ENCODE results near the gene KRTAP12-2. TPM values are rescaled to one million over a fixed set of nuclear protein-coding genes. Genes with fewer than 3 reads are reported as not detected.
"Not testable (repeated sequence)": the region's sequence is repeated elsewhere in the genome, so short reads cannot be mapped to it uniquely, and the experiment has no call there.

KRTAP12-2 gene
- total RNA-seq, 1 donor from 2014 or later = not detected

DNA sequence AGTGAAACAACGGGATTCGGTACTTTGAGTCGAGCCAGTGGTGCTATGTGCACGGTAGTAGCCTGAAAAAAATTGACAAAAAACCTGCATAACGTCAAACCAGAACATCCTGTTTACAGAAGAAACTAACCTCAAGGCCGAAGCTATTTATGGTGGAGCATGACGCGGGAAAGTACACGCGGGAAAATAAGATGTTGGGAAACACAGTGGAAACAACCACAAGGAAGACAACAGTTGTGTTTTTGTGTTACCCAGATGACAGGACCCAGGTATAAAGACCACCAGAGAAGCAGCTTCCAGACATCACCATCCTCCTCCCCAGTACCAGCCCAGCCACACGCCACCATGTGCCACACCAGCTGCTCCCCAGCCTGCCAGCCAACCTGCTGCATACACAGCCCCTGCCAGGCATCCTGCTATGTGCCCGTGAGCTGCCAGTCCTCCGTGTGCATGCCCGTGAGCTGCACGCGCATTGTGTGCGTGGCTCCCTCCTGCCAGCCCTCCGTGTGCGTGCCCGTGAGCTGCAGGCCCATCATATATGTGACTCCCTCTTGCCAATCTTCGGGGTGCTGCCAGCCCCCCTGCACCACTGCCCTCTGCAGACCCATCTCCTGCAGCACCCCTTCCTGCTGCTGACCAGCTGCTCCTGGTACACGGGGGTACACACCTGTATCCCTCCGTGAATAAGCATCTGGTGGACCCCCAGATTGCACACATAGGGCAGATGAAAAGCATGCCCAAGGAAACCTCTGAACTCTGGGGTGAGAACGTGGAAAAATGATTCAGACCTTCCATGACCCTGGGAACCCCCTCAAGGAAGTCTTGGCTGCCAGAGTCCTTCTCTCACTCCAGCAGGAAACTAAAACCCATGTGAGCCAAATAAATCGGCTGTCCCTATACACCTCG is 8.8 kb downstream of the KRTAP12-2 start, which contains the start of gene KRTAP12-3:
Gene KRTAP12-3 (plus strand): TSS at position 298 of the 906 bp plus-strand sequence. CDS start 48 bp downstream, at position 346.
- peak; percentile 15 for ATAC-seq
- peak; percentile 36 for DNase-seq (ENCODE audit: low spot score)

DNA sequence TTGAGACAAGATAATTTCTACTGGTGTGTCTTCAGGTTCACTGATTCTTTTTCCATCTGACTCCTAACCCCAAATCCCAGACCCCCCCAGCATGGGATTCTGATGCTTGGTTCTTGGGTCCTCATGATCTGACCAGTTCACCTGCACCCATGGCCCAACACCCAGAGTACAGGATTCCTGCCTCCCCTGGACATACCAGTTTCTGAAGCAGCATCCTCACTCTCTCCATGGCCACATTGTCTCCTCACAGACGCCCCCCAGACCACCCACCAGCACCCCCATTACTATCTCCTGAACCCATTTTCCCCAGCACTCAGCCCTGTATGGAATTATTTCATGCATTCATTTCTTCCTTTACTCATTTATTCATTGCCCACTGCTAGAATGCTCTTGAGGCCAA is 9.9 kb downstream of the KRTAP12-2 start:
- intact Hi-C loops (cut with DNase I) = no loop called here
- no peak for ATAC-seq
- peak; percentile 36 for DNase-seq (ENCODE audit: low spot score)

More for the DNA sequence above, 8.8 kb downstream of the KRTAP12-2 start, which contains the start of gene KRTAP12-3:
- intact Hi-C loops (cut with DNase I) = no loop called here

DNA sequence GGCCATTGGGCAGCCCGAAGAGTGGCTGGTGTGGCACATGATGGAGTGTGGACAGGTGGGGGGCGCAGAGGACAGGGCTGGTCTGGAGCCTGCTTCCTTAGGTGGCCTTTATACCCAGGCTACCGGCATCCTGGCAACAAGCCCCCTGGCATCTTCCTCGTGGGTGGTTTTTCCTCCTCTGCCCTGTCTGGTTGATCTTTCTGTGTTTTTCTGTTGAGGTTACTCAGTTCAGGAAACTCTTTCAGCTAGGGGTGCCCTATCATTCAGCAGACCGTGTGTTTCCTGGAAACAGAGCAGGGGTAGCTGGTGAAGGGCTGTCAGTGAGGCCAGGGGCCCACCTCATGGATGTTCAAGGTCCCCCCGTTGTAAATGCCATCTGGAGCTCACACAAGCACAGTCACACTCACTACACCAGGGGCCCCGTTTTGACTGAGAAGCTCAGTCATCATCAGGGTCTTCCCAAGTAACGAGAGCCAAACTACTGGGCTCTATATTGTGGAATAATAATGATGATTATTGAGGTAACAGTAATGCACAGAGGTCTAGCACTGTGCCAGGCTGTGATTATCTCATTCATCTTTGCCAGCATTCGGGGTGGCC is 12.1 kb downstream of the KRTAP12-2 start, which contains the start of gene KRTAP12-4:
Gene KRTAP12-4 (minus strand): TSS at position 84 of the 600 bp plus-strand sequence. CDS start 45 bp downstream, at position 39.
- intact Hi-C loops (cut with DNase I) = no loop called here
- ATAC-seq (no peak), DNase-seq (ENCODE audit: low spot score) (peak; percentile 12)

DNA sequence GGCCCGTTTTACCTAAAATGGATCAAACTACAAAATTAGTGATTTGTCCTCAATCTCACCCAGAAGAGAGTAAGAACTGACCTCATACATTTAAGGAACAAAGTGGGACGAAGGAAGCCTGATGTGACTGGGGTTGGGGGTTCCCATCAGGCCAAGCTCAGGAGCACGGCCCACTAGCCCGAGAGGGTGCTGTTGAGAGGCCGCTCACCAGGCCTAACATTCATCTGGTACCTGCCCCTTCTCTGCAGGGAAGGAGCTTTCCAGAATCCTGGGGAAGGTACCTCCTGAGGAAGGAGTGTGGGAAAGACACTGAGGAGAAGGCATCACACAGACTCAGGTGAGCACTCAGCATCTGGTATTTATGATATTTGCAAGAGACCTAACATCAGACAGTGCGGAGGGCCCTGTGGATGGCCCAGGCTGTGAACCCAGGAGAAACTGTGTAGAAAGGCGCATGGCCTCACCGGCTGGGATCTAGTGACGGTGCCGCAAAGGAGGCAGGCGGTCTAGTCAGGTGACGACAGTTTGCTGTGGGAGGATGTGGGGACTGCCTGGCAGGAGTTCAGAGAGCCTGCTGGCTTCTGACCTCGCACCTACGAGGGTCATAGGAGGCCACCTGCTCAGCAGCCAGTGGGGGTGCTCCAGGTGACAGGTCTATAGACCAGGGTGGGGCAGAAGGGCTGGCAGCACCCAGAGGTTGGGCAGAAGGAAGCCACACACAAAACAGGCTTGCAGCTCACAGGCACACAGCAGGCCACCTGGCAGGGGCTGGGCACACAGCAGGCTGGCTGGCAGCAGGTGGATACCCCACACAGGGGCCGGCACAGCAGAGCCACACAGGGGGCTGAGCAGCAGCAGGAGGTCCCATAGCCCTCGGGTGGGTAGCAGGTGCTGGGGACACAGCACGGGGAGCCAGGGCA is 12.8 kb downstream of the KRTAP12-2 start:
- ATAC-seq (no peak), DNase-seq (ENCODE audit: low spot score) (peak; percentile 43)
- intact Hi-C loops (cut with DNase I) = no loop called here

DNA sequence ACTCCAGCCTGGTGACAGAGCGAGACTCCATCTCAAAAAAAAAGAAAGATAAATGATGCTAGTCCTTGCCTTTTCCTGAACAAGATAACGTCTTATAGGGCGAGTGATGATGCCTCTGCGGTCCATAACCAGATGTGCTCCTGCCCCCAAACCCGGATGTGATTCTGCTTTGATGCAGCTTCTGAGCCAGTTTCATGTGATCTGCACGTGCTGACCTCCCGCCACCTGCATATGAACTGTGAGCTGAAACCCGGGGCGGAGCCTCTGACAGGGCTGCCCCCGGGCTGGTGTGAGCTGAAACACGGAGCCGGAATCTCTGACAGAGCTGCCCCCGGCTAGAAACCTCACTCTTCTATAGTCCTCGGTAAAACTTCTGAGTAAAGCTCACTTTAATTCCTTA is 13.6 kb downstream of the KRTAP12-2 start:
- peak; percentile 46 for DNase-seq (ENCODE audit: low spot score)
- intact Hi-C loops (cut with DNase I) = no loop called here
- ATAC-seq = no peak

DNA sequence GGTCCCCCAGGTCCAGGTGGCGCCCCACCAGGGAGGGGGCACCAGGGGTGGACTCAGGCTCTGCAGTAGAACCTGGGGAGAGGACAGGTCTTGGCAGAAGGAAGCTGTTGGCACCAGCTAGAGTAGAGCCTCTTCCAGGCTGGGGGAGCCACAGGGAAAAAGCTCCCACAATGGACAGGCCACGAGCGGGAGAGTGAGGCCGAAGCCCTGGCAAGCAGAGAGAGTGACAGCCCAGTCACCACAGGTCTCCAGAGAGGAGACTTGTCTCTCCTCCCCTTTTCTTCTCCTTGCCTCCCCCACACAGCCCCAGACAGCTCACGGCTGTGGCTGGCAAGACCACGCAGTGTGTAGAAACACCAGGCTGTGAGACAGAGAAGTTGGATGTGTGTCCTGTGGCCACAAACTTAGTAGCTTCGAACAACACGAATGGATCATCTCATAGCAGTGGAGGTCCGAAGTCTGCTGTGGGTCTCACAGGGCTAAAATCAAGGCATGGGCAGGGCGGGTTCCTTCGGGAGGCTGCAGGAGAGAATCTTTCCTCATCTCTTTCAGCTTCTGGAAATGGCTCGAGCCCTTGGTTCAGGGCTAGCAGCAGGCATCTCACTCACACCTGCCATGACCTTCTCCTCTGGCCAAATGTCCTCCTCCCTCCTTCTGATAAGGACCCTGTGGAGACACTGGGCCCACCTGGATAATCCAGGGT is 15.6 kb downstream of the KRTAP12-2 start:
- intact Hi-C loops (cut with DNase I) = no loop called here
- peak; percentile 25 for DNase-seq (ENCODE audit: low spot score)
- no peak for ATAC-seq

DNA sequence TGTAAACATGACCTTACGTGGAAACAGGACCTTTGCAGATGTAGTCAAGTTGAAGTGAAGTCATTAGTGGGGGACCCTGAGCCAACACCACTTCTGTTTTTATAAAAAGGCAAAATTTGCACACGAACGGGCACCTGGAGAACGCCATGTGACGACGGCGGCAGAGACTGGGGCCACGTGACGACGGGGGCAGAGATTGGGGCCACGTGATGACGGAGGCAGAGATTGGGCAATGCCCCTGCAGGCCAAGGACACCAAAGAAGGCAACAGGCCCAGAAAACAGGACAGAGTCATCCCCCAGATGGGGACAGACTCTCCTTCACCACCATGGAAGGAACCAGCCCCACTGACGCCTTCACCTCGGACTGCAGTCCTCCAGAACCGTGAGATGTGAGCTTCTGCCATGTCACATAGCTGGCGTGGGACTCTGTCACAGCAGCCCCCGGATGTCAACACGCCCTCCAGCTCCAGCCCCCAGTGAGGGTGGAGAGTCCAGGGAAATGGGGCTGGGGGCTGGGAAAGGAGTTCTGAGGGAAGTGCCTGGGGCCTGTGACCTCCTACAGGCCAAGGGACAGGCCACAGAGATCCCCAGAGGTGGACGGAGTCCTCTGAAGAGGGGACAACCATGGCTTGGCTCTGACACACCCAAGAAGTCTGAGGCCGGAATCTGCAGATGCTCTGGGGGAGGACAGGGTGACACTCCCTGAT is 16.3 kb downstream of the KRTAP12-2 start:
- ATAC-seq (no peak), DNase-seq (ENCODE audit: low spot score) (peak; percentile 38)
- intact Hi-C loops (cut with DNase I) = no loop called here

DNA sequence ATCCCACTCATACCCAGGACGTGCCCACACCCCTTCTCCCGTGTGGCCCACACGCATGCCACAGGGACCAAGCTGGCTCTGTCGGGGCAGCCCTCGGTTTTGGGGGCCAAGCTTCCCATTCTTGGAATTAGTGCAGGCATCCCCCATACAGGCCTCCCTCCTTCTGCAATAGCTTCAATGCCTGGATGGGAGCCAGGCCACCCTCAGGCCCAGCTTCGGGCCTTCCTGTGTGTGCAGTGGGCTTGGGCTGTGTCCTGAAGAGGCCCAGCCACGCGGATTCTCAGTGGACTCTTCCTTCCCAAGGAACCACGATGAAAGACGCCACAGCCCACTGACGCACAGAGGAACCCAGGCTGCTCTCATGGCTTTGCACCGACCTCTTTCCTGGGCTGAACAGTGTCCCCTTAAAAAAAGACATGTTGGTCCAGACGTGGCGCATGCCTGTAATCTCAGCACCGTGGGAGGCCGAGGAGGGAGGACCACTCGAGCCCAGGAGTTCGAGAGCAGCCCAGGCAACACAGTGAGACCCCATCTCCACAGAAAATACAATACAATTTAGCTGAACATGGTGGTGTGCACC is 17.1 kb downstream of the KRTAP12-2 start:
- intact Hi-C loops (cut with DNase I) = no loop called here
- DNase-seq (ENCODE audit: low spot score) (peak; percentile 27), ATAC-seq (no peak)

DNA sequence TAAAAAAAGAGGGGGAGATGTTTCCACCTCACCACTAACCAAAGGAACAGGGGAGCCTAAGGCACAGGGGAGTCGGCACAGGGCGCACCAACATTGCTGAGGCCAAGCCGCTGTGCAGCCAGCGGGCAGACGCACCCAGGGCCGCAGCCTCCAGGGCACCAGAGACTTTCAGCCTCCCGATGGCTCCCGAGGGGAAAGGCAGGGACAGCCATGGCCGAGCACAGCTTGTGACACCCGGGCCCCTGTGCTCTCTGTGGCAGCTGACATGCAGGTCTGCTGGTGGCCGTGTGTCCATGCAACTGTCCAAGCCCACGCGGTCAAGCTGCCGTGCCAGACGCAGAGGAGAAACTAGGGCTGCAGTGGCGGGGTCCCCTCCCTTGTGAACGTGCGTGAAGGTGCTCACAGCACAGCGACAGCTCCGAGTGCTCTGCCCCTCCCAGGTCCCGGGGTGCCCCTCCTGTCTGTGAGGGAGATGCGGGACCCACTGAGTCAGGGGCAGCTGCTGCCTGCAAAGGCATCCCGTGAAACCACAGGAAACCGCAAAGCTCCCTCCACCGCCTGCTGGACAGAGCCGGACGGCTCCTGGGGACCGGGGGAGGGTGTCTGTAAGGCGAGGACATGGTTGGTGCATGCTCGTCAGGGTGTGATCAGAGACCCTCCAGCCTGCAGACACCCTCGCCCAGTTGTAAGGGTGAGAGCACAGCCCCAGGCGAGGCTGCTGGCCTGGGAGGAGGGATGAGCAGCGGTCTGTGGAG is 18.0 kb downstream of the KRTAP12-2 start:
- intact Hi-C loops (cut with DNase I) = no loop called here
- ATAC-seq (no peak), DNase-seq (ENCODE audit: low spot score) (peak; percentile 50)

DNA sequence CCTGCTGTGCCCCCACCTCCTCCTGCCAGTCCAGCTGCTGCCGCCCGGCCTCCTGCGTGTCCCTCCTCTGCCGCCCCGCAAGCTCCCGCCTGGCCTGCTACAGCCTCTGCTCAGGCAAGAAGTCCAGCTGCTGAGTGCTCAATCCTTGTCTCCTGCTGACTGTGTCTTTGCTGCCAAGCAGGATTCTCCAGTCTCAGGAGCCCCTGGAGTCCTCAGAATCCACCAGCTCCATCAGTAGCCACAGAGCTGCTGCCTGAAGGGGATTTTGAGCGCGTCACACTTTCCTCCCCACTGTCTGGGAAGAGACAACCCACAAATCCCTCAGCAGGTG is 19.5 kb downstream of the KRTAP12-2 start:
- DNase-seq (ENCODE audit: low spot score) (peak; percentile 36), ATAC-seq (no peak)
- intact Hi-C loops (cut with DNase I) = no loop called here

DNA sequence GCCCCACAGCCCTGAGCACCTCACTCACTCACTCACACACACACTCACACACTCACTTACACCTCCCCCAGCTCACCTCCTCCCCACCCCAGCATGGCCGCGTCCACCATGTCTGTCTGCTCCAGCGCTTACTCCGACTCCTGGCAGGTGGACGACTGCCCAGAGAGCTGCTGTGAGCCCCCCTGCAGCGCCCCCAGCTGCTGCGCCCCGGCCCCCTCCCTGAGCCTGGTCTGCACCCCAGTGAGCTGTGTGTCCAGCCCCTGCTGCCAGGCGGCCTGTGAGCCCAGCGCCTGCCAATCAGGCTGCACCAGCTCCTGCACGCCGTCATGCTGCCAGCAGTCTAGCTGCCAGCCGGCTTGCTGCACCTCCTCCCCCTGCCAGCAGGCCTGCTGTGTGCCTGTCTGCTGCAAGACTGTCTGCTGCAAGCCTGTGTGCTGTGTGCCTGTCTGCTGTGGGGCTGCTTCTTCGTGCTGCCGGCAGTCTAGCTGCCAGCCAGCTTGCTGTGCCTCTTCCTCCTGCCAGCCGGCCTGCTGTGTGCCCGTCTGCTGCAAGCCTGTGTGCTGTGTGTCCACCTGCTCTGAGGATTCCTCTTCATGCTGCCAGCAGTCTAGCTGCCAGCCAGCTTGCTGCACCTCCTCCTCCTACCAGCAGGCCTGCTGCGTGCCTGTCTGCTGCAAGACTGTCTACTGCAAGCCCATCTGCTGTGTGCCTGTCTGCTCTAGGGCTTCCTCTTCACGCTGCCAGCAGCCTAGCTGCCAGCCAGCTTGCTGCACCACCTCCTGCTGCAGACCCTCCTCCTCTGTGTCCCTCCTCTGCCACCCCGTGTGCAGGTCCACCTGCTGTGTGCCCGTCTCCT is 20.1 kb downstream of the KRTAP12-2 start, which contains the start of gene KRTAP10-11:
Gene KRTAP10-11 (plus strand): TSS at position 49 of the 856 bp plus-strand sequence. CDS start 45 bp downstream, at position 94.
- peak; percentile 14 for DNase-seq (ENCODE audit: low spot score)
- not testable (repeated sequence) for ATAC-seq

DNA sequence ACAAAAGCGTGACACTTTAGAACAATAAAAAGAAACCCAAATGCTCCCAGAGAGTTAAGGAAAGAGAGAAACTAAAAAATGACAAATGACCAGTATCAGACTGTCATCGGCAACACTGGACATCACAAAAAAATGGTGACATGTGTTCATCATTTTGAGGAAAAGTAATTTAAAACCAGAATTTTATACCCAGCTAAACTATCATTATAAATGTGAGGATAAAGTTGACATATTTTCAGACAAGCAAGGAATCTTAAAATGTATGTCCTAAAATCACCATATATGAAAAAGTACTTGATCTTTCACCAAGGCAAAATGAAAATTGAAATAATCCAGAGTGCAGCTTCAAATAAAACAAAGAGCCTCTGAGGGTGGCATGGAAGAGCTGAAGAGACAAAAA is 21.8 kb downstream of the KRTAP12-2 start:
- intact Hi-C loops (cut with DNase I) = no loop called here
- no peak for ATAC-seq

More for the DNA sequence above, 20.1 kb downstream of the KRTAP12-2 start, which contains the start of gene KRTAP10-11:
- intact Hi-C loops (cut with DNase I) = not testable (repeated sequence)

DNA sequence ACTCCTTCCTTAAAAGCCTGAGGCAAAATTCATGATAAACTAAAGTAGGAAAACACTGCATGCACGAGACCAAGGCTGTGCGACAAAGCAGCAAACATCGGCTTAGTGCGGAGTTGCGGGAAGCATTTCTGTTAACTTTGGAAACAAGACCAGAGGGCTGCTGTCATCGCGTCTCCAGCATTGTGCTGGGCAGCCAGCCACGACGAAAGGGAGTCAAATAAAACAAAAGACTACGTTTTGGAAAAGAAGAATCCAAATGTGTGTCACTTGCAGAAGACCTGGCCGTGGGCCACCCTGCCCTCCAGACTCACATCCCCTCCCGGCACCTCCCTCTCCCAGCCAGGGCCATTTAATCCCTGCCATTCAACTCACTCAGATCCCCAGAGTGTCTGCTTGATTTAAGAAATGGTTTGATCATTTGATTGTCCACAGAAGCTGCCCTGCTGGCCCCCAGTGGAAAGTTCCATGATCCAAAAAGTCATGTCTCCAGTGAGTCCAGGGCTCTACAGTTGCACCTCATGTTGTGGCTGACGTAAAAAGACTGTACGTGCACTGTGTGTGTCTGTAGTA is 22.9 kb downstream of the KRTAP12-2 start:
- ATAC-seq (no peak), DNase-seq (ENCODE audit: low spot score) (peak; percentile 35)
- intact Hi-C loops (cut with DNase I) = no loop called here

More for the DNA sequence above, 21.8 kb downstream of the KRTAP12-2 start:
- no peak for DNase-seq (ENCODE audit: low spot score)

DNA sequence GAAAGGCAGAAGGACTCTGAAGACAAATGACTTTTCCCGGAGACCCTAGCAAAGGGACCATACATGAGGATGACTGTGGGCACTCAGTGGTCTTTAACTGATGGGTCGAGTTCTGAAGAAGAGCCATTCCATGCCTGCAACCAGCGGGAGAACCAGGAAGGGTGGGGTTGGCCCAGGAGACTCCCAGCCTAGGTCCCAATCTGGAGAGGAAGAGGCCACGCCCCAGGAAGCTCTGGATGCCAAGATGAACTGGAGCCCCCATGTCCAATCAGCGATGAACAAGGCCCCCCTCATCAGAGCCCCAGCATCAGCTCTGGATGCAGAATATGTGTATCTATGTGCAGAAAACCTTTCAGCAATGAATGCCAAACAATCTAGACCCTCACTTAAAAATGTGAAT is 26.0 kb downstream of the KRTAP12-2 start:
- intact Hi-C loops (cut with DNase I) = no loop called here
- no peak for ATAC-seq
- peak; percentile 15 for DNase-seq (ENCODE audit: low spot score)

DNA sequence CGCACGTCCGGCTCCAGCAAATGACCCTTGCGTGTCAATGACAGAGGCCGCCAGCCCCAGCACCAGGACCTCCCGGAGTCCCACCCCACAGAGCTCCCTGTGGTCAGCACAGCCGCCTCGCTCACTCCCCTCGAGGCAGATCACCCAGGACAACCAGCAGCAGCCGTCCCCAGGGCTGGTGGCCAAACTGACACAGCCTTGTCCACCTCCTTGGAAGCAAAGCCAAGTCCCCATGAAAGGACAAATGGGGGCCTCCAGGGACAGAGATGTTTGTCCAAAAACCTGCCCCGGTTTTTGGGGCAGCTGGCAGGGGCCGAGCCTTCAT is 27.4 kb downstream of the KRTAP12-2 start:
- DNase-seq (ENCODE audit: low spot score) (peak; percentile 47), ATAC-seq (no peak)
- intact Hi-C loops (cut with DNase I) = no loop called here

Data from sciatic nerve (tissue), 2 donors.